HG02970 (cell line): ENCODE measurements around the gene CNTNAP3.
"Not testable (repeated sequence)": the region's sequence is repeated elsewhere in the genome, so short reads cannot be mapped to it uniquely, and the experiment has no call there.

Experiments used
- ATAC-seq: cut with Tn5 transposase; IDR thresholded peaks from one replicate; pipeline ENCODE4 v1.9.1; 2021; ENCODE audit warnings: mild to moderate bottlenecking, moderate library complexity, moderate number of reproducible peaks; ENCODE audit not compliant: unreplicated experiment, low FRiP score

The CNTNAP3 gene

DNA sequence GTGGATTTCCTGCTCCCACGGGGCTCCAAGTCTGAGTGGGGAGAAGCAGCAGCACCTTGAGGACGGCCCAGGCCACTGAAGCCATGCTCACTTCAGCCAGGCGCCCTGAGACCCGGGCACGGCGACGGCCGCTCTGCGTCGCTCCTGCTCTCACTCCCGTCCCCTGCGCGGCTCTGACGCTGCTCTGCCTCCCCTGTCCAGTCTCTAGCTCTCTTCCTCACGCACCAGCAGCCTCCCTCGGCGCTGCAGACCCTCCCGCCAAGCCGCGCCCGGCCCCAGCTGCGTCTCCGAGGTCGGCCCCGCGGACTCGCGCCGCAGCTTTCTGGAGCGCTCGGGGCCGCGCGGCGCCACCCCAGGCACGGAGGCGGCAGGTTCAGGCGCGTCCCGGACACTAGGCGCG, at the start of gene CNTNAP3:
Gene CNTNAP3 (minus strand): TSS at position 188 of the 400 bp plus-strand sequence. CDS start 103 bp downstream, at position 85.
- not testable (repeated sequence) for ATAC-seq

DNA sequence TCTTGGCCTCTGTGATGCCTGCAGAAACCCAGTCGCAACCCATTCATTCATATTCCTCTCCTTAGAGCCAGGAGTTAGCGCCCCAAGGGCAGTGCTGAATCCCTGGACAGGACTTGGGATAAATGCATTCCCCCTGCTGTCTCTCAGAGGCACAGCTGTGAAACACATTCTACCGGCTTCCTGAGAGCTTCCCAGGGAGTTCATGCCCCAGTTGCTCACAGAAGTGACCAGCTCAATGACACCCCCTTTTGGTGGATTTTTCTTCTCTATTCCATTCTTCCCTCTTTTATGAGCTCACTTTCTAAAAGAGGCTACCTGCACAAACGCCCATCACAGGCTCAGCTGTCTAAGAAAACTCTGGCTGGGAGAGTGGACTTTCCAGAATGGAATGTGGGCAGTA, 8.0 kb downstream of the CNTNAP3 start:
- ATAC-seq, result not testable (repeated sequence)

DNA sequence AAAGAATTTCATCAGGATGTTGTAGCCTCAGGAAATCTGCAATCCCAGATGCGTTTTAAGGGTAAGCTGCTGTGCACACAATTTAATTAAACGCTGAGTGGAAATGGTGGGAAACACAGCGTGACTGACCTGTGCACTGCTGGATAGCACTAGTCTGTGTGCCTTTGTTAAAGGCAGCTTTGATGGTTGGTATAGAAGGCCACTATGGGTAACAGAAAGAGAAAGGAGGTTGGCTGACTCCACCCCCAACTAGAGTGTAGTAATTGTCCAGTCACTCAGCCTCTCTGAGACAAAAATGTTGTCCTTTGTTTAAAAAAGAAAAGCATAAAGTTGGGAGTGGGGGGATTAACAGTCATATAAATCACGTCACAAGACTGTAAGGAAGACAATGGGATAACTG, 45.5 kb downstream of the CNTNAP3 start:
- ATAC-seq, result not testable (repeated sequence)

DNA sequence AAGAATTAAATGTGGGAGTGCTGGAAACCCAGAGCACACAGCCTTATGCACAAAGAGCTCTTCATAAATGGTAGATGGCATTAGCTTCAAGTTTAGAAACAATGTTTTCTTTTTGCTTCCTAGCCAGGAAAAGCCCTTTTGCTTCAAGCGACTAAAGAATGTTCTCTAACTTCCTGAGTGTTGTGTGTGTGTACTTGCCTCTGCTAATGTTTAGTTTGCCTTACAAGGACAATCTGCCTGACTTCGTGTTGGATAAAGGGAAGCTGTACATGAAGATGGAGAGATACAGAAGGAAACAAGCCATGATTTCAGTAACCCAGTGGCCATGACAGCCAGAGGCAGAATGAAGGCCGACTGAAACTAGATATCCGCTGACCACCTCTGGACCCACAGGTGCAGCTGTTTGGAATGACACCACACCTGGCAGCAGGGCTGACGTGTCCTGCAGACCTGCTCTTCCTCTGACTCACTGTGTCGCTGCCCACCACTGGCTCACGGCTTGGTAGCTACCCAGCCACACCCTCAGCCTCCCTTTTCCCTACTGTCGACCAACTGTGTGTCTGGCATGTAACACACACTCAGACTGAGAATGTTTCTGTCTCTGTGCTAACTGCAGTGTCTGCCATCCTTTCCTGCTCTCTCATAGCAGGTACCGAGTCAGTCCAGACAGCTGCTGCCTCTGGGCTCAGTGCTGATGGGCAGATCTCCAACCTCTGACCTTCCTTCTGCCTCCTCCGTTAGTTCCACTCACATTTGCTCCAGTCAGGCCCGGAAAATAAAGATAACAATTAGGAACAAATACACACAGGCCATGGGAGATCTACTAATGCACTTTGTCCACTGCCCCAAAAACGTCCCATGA, 55.6 kb downstream of the CNTNAP3 start:
- ATAC-seq, result not testable (repeated sequence)

DNA sequence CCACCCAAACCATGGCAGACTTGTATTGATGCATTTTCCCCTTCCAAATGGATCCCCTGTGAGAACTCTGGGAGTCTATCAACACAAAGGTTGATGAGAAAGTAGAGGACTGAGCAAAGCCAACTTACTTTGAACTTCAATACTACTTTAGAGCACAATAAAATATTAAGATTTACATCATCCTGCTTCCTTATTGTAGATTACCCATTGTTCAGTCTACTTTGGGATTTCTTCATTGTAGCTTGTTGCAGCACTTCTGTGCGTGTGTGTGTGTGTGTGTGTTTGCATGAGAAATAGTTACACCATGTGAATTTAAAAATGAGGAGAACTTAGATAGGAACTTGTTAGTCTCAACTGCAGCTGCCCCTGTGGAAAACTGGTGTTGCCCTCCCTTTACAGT, 72.0 kb downstream of the CNTNAP3 start:
- not testable (repeated sequence) for ATAC-seq

DNA sequence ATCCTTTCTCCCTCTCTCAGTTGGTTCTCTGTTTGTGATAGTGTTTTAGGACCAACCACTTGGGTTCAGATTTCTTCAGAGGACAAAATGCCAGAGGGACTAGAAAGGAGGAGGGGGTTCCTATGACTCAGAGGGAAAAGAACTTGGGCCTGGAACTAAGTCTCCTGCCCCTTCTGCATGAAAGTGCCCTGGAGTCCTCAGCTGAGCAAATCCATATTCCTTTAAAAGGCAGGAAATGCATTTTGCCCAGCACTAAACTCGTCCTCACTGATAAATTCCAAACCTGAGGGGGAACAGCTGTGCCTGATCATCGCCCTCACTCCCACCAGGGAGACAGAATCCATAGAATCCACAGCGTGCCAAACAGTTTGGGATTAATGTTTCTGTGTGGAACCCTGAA, 78.2 kb downstream of the CNTNAP3 start:
- ATAC-seq, result not testable (repeated sequence)

DNA sequence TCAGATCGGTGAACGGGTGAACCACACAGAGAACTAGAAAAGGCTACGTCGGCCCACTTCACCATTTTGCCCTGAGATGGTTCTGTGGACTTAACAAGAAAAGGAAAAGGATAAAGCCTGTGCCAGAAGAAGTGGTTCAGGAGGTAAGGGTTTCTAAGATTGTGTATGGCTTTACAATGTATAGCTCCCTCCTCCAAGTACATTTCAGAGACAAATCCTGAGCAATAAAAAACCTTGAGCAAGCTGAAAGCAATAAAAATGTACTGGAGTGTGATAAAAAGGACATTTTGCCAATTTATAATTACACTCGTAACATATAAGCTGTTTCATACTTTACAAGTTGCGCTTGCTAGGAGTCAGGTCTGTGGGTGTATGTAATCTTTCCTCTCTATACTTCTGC, 81.3 kb downstream of the CNTNAP3 start:
- ATAC-seq, result not testable (repeated sequence)

DNA sequence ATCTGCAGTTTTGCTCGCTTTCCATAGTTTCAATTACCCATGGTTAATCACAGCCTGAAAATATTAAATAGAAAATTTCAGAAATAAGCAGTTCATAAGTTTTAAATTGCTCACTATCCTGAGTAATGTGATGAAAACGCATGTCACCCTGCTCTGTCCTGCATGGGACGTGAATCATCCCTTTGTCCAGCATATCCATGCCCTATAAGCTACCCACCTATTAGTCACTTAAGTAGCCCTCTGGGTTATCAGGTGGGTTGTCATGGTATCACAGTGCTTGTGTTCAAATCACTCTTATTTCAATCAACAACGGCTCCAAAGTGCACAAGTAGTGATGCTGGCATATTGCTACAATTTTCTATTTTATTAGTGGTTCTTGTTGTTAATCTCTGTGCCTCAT, 82.1 kb downstream of the CNTNAP3 start:
- not testable (repeated sequence) for ATAC-seq

DNA sequence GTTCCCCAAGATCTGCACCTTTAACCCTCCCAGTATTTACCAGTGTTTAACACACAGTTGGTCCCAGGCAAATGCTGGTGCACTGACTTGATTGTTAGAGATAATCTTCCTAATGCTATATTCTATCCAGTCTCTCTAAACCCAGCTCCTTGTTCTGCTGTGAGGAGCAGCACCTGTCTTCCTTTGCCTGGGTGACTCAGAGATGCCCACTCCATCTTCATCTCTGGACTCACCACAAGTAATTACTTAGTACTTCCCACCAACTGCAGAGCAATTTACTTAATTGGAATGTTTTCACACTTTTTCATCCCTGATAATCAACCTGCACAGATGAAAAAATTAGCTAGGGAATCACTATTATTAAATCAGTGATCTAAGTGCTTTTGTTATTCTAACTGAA, 87.6 kb downstream of the CNTNAP3 start:
- not testable (repeated sequence) for ATAC-seq

DNA sequence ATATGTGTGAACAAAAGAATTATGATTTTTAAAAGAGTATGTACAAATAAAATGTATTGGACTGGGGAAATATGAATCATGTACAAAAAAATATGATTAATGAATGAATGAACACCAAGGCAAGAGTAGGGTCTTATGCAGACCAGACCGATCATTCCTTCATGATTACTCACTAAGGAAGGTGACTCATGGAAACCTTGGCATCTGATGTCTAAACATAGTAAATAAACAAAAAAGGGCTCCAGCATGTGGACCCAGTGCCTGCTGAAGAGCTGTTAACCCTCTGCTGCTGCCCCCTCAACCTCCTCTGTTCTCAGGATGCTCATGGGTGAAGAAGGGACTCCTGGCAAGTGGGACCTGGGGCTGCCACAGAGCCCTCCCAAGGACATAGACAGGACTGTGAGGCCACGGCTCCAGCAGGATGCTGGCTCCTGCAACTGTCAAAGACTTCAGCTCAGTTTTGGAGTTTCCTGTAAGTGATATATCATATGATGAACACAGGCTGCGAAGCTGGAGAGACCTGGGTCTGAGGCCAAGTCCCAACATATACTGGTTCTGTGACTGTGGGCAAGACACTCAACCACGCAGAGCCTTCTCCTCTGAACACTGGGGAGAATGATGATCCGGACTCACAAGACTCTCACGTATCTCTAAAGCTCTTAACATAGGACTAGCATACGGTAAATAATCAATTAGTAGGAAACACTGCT, 89.8 kb downstream of the CNTNAP3 start:
- ATAC-seq, result not testable (repeated sequence)

DNA sequence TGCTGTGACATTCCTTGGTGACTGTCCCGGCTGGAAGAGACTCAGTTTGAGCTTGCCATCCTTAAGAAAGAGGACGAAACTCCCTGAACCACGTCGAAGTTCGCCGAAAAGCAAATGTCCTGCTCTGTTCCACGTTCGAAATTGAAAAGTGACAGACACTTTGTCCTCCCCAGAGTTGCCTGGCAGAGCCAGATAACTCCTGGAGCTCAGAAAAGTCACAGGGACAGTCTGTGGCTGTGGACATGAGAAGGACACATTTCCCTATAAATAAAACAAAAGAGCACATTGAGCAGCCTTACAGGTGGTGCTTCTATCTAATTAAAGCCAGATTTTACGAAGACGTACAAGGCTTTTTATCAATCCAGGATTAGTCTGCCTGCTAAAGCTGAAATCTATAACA, 116.6 kb downstream of the CNTNAP3 start:
- not testable (repeated sequence) for ATAC-seq

DNA sequence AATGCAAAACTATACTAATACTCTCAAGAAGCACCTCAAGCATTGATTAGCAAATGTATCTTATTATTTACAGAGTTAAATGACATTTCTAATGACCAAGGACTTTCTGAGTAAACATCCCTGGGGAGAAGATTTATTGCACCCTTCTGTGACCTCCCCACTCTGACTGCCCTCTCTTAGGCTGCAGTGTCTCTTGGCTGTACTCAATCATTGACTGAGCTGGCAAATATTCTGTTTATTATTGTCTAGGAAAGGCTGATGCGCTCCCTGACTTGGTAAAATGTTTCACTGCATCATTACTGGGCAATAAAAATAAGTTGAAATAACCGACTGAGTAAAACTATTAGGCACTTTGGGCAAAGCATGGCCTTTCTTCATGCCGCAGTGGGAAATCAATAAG, 130.3 kb downstream of the CNTNAP3 start:
- not testable (repeated sequence) for ATAC-seq

DNA sequence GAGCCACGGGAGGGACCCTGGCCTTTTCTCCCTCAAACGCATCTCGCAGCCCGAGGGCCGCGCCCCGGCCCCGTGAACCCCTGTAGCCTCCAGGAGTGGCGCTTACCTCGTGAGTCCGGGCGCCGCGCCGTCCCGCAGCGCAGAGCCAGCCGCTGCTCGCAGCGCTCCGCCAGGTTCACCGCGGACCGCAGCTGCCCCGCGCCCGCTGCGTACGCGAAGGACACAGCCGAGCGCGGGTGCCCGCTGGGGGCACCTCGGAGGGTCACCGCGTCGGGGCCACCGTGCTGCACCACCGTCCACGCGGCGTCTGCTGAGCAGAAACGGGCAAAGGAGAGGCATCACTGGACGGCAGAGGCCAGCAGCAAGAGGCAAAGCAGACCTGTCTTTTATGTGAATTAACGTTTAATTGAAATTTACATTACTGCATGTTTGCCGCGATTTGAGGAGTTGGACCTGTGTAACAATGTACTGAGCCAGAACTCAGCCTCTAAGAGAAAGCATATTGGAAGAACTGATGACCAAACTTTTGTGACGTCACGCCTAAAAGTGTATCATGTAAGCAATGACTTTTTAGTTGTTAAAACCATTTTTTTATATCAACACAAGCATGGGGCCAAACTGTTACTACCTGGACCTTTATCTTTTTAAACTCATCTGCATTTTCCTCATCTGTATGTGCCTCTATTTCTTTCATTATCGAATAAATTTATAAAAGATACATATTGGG, 155.0 kb downstream of the CNTNAP3 start:
- not testable (repeated sequence) for ATAC-seq

DNA sequence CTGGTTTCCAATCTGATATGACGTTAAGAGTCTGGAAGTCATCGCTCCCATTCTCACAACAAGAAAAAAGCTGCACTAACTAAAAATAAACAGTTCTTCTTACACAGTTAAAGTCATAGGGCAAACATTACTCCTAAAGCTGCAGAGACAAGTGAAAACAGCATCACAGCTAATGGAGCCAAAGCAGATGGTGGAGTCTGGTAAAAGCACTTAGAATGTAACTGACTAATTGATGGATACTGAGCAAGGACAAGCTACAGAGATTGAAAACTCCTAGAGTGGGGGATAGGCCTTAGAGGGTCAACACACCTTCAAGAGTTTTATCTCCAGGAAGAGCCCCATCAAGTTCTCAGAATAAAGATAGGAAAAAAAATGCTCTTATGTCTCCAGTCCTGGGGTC, 166.6 kb downstream of the CNTNAP3 start:
- not testable (repeated sequence) for ATAC-seq

DNA sequence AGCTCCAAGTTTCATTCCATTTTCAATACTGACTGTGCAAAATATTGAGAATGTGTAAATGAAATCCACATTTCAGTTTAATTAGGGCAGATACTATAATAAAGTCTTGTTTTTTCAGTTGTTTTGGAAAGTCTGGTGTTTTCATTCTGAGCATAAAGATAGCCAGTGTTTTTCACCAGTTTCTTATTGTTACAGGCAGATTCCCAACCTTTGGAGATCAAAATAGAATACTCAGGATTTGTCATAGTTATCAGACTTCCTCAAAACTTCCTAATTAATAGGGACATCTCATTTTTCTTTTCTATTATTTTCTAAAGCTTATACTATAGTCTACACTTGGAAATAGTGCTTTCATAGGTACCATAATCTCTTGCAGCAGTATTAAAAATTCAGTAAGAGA, 176.2 kb downstream of the CNTNAP3 start:
- ATAC-seq, result not testable (repeated sequence)

DNA sequence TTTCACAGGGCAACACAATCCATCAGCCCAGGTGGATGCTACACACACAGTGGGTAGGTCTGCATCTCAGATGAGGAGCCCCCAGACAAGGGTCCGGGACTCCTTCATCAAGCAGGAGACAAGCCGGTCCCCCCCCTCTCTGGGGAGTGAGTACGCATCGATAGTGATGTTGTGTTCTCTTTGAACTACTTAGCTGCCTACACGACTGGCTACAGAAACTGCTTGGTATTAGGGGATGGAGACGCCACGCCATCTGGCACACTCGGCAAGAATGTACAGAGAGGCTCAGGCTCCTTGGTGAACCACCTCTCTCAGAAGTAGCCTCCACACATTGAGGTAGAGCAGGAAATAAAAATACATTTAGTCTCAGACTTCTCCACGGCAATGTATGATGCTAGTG, 179.8 kb downstream of the CNTNAP3 start:
- no peak for ATAC-seq

DNA sequence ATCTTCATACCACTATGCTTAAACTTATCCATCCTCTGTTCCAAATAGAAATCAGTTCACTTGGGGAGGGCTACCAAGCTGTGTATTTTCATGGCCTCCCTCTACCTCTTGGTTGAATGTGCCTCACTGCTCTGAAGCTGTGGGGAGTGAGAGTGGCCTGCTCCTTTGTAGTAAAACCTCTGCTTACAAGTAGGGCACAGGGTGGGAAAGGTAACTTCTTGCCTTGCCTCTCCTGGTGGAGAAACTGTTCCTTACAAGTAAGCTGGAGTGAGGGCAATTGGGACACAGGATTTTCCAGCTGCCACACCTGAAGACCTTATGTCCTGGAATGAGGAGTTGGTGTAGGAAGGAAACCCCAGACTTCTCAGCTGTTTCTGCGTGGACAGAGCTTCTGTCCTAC, 190.8 kb downstream of the CNTNAP3 start:
- not testable (repeated sequence) for ATAC-seq

DNA sequence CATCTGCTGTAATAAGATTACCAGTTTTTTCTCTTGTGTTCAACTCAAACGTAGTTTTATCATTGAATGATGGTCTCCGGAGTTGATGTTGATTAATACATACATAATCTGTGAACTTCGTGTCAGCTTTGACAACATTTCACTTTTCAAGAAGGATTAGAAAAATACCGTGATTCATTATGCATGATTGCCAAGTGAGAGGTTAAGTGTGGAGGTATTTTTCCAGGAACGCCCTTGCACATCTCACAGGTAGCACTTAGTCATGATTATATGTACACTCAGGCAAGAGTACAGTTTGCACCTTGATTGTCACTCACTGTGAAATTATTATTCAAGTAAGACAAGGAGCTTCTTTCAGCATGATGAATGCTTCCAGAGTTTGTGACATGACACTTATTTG, 202.7 kb downstream of the CNTNAP3 start:
- ATAC-seq, result not testable (repeated sequence)

DNA sequence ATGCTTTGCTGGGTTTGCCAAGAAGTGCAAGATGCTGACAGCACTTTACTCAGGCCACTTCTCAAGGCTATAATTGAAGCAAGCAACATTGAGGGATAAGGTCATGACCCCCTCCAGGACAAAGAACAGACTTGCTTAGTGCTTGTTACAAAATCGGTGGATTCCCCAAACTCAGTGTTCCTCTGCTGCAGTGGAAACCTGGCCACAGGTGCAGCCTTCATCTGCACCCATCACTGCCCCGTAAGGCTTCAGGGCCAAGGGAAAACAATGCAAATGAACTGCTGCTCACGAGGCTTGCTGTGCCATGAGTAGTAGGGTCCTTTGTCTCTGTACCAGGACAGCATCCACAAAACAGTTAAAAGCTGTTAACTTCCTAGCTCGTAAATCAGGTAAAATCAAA, 205.4 kb downstream of the CNTNAP3 start:
- ATAC-seq, result not testable (repeated sequence)

DNA sequence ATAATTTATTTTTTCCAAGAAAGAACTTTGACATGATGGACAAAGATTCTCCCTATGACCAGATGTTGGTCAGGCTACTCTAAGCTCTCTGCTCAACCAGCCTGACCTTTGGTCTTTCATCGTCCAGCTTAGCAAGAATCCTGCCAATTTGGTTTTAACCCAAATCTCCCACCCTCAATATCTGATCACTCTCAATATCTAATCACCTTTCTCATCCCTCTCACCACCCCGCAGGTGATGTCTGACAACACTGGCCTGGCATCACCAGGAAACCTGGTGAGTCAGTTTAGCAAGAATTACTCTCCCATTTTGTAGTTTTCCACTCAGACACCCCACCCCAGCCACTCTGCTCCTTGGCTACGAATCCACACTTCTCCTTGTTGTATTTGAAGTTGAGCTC, 207.9 kb downstream of the CNTNAP3 start:
- ATAC-seq, result not testable (repeated sequence)
